KBM-7 (cell line): Measurements from ENCODE around the gene MUC20.
"Not testable (repeated sequence)": the region's sequence is repeated elsewhere in the genome, so short reads cannot be mapped to it uniquely, and the experiment has no call there.

Experiments
- DNase-seq: peaks from one replicate; pipeline ENCODE4 v3.0.0-alpha.2; 2015
- in situ Hi-C: fragments of 300-500 bp; cut with MboI; formaldehyde crosslinking; loops from 2 replicates; pipeline ENCODE4 v1.14.3; 2020; ENCODE audit warnings: low sequenced_read_pairs, low pct_unique_long_range_greater_than_20kb, mixed read lengths

Gene MUC20

DNA sequence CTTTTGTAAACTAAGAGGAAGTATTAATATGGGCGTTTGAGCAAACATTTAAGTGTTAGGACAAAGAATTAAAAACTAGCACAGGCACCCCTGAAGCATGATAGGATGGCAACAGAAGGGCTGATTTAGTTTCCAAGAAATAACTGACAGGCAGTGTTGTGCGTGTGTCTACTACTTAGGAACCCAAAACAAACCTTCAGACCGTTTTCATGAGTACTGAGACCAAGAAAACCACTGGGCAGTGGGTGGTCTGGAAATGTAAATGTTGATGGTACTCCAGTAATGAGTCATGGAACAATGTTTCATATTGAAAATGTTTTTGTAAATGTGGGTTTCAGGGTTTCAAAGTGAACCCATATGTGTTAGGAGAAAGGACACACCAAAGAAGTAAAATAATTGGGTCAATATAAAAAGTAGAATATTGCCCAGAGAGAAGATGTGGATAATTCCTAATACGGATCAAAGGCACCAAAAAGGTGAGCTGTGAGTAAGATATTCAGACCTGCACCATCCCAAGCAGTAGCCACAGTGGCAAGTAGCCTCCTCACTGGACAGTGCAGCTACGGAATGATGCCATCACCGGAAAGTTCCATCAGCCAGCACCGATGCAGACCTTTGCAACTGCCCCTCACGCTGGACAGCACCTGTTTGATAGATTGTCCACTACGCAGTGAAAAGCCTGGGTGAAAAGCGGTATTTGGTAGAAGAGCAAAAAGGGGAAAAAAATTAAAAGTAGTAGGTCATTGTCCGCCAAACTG, 29.0 kb upstream of the MUC20 start:
- in situ Hi-C loops, DNase-seq: not testable (repeated sequence)

DNA sequence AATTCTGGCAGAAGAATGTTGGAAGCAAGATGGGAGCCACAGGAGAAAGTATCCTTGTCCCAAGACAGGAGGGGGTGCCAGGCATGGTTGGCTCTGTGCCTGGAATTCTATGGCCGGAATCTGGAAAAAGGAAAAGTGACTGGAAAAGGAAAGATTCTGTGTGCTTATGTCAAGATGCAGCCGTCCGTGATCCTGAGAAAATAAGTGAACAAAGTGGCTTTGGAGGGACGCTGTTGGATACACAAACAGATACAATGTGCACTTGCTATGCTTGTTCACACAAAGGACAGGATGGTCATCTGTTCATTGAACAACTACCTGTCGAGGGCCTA, 28.5 kb upstream of the MUC20 start:
- in situ Hi-C loops = no loop called here
- DNase-seq = no peak

DNA sequence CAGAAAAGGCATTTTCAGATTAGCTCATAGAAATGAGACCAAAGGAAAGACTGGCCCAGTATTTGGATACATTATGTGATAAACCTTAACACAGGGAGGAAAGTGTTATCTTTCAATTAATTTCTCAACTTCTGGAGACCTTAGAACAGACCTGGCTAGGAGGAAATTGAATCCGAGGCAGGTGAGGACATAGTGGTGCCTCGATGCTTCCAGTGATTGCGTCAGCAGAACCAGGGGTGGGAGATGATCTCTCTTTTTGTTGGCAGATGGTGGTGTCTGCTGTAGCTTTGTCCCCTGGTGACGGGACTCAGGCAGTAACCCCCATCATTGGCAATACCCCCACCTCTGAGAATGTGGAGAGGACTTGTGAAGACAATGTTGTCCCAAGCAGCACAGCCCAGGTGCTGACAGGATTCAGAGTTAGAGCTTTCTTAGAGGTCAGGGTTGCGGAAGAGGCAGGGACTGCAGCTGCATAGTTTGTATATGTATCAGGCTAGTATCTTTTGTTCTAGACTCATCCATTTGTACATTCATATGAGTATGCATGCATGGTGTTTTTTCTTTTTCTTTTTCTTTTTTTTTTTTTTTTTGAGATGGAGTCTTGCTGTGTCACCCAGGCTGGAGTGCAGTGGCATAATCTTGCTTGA, 27.9 kb upstream of the MUC20 start:
- DNase-seq = no peak
- in situ Hi-C loops = no loop called here

DNA sequence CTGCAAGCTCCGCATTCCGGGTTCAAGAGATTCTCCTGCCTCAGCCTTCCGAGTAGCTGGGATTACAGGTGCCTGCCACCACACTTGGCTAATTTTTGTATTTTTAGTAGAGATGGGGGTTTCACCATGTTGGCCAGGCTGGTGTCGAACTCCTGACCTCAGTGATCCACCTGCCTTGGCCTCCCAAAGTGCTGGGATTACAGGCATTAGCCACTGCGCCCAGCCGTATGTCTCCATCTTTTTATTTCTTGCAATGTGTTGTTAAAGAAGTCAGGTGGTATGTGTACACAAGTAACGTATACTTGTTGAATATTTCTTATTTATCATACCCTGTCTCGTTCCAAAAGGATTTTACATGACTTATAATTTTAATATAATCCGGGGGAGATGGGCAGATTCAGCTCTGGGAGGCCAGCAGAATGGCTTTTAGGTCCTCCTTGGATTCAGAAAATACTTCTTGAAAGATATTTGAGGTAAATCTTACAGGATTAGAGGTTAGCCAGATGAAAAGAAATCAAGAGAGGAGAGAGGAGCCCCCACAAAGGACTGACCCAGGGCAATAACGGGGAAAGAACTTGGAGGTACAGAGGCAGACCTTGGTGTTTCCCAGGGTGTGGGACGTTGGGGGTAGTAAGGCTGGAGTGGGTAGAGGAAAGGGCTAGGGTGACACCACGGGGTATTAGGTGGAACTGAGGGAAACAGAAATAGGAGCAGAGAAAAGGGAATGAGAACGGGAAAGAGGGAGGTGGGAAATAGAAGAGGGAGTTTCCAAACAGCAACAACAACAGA, 27.2 kb upstream of the MUC20 start:
- in situ Hi-C loops = no loop called here
- no peak for DNase-seq

DNA sequence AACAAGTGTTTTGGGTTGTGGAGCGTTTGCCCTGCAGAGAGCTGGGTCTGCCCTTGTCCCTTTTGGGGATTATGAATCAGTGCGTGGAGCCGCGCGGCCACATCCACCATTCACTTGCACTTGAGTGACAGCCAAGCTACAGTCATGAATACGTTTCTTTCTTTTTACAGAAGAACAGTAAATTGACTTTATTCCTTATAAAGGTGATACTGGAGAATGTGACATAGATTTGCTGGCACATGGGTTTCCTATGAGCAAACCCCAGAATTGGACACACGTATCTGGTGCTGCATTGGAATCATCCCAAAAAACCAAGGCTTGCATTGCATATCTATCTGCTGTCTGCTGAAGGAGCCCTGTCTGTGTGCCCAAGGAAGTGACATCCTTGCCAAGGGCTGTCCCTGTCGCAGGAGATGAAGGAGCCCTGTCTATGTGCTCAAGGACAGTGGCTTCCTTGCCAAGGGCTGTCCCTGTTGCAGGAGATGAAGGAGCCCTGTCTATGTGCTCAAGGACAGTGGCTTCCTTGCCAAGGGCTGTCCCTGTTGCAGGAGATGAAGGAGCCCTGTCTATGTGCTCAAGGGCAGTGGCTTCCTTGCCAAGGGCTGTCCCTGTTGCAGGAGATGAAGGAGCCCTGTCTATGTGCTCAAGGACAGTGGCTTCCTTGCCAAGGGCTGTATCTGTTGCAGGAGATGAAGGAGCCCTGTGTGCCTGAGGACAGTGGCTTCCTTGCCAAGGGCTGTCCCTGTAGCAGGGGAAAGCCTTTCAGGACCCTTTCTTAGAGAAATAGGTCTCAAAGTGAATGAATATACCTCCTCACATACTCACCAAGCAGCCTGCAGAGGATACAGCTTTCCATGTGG, 26.3 kb upstream of the MUC20 start:
- DNase-seq, in situ Hi-C loops: not testable (repeated sequence)

DNA sequence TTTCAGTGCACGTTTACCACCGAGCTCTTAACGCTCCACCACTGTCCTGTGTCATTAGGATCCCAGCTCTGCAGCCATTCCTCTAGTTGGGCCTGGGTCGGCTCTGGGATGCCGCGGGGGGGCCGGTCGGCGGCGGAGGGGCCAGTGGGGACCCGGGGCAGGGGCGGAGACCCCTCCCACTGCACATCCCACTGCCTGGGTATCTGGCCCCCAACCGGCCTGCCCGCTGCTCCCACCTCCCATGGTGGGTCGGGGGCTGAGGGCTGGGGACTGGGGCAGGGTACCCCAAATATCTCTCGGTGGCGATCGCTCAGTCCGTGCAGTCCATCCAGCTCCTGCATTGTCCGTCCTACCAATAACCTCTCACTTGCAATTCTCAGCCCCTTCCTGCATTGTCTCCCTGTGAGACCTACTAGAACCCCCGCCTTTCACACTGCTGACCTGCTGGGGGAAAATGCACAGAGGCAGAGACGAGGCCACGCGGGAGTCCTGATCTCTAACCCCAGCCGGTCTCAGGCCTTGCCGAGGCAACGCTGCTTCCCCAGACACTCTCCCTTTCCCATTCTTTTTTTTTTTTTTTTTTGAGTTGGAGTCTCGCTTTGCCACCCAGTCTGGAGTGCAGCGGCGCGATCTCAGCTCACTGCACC, 24.0 kb upstream of the MUC20 start:
- in situ Hi-C loops = no loop called here

DNA sequence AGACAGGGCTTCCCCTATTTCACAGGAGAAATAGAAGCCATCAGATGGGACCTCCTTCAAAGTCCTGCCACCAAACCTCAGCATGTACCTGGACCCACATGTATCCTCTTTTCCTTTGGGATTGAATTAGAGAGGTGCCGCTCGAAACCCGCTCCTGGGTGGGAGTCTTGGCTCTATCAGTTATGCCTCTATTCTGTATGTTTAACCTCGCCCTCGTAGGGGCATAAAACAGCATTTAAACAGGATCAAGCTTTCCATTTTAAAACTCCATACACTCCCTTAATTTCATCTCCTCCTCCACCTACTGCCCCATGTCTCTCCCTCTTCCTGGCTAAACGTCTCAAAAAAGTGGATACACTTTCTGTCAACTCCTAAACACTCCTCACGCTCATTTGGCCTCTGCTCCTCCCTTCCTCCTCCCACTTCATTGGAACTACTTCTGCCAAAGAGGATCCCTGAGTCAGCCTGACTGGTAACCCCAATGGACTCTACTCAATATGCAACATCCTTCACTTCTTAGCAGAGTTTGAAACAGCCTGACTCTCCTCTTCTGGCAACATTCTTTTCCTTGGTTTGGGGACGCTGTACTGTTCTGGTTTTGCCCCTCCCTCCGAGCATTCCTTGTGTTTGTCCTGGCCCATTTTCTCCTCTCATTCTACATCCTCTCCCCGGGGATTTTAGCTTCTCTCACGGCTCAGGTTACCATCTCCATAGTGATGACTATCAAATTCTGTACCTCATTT, 23.0 kb upstream of the MUC20 start:
- DNase-seq = no peak
- in situ Hi-C loops = no loop called here

More for the DNA sequence above, 24.0 kb upstream of the MUC20 start:
- DNase-seq = no peak

DNA sequence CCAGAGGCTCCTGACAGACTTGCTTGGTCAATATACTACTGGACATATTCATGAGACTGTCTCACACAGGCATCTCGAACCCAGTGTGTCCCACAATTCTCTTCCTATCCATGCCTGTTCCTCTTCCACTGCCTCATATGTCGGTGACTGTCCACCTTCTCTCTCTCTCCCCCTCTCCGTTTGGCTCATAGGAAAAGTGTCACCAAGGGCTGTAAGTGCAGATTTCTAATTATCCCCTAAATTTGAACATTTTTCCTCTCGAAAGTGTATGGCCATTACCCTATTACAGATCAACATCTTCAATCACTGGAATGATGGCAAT, 22.5 kb upstream of the MUC20 start:
- no peak for DNase-seq
- in situ Hi-C loops = no loop called here

DNA sequence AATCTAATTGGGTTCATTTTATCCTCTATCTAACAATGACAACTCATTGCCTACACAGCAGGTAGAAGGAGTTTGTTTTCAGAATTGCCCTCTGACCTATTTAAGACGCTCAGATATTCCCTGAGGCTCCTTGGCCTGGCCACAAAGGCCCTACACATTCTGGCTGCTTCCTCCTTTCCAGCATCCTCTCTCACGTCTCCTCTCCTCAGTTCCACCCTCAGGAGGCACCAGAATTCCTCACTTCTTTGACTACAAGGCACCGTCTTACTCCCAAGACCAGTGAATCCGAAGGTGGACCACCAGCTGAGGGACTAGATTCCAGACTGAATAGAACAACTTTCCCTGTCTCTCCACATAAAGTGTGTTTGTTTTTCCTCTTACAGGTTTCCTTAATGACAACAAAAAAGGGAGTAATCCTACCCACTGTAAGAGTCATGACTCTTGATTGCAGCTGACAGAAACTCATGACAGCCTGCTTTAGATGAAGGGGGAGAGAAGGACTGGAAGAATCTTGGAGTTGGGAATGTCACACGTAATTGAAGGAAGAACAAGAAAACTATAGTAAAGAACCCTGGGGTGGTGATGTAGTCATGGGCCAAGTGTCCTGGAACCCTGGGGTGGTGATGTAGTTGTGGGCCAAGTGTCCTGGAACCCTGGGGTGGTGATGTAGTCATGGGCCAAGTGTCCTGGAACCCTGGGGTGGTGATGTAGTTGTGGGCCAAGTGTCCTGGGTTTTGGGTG, 22.0 kb upstream of the MUC20 start:
- in situ Hi-C loops = no loop called here

DNA sequence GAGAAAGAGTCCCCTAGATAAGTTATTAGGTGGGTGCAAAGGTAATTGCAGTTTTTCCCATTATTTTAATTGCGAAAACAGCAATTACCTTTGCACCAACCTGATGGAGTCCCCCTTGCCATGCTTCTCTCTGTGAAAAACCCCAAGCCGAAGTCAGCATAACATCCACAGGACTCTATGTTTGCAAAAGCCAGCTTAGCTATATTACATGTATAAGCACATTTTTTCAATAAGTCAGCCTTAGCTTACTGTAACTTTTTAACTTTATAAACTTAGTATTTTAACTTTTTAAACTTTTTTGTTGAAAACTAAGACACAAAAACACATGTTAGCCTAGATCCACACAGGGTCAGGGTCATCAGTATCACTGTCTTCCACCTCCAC, 21.4 kb upstream of the MUC20 start:
- DNase-seq = no peak
- in situ Hi-C loops = no loop called here

More for the DNA sequence above, 22.0 kb upstream of the MUC20 start:
- no peak for DNase-seq

DNA sequence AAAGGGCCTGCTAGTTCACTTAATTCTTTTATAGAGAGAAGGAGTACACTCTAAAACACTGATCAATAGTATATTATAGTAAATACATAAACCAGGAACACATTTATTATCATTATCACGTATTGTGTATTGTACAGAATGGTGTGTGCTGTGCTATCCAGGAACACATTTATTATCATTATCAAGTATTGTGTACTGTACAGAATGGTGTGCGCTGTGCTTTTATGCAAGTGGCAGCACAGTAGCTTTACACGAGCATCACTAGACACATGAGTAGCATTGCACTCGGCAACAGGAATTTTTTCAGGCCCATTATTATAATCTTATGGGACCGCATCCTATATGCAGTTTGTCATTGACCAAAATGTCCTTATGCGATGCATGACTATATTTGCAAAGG, 20.9 kb upstream of the MUC20 start:
- in situ Hi-C loops = loop anchor here (25.0 kb wide), 1 partner anchor 512 kb away; the partner anchor contains the start of genes SLC51A and ZDHHC19

DNA sequence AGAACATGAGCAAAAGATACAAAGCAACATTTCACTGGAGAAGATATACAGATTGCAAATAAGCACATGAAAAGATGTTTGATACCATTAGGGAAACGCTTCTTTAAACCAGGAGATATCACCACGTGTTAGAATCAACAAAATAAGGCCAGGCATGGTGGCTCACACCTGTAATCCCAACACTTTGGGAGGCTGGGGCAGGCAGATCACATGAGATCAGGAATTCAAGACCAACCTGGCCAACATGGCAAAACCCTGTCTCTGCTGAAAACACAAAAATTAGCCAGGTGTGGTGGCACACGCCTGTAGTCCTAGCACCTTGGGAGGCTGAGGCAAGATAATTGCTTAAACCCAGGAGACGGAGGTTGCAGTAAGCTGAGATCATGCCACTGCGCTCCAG, 20.5 kb upstream of the MUC20 start:
- no peak for DNase-seq
- in situ Hi-C loops = loop anchor here (25.0 kb wide), 1 partner anchor 512 kb away; the partner anchor contains the start of genes SLC51A and ZDHHC19

More for the DNA sequence above, 20.9 kb upstream of the MUC20 start:
- DNase-seq = no peak

DNA sequence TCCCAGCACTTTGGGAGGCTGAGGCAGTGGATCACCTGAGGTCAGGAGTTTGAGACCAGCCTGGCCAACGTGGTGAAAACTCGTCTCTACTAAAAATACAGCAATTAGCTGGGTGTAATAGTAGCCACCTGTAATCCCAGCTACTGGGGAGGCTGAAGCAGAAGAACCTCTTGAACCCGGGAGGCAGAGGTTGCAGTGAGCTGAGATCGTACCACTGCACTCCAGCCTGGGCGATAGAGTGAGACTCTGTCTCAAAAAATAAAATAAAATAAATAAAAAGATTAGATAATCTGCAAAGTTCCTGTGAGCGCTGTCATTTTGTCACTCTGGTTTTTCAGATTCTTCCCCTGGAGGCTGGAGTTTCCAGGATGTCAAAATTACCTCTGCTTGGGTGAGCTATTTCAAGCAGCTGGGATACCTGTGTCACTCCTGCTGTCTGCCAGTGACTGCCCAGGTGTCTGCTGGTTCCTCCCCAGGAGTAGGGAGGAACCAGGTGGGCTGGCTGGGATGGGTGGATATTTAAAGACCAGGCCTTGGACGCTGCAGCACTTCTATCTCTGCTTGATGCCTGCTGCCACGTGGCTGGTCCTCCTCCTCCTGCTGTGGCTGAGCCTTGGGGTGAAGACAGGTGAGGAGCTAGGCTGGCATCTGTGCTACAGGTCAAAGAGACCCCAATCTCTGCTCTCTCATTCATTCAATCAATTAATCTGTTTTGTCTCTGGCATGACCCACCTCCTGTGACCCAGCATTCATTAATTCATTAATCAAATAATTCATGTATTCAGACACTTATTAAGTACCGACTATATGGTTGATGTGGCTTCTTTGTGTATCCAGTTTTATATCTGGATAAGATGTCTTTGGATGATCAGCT, 19.5 kb upstream of the MUC20 start:
- in situ Hi-C loops = loop anchor here (25.0 kb wide), 1 partner anchor 511 kb away; the partner anchor contains the start of genes SLC51A and ZDHHC19
- no peak for DNase-seq

DNA sequence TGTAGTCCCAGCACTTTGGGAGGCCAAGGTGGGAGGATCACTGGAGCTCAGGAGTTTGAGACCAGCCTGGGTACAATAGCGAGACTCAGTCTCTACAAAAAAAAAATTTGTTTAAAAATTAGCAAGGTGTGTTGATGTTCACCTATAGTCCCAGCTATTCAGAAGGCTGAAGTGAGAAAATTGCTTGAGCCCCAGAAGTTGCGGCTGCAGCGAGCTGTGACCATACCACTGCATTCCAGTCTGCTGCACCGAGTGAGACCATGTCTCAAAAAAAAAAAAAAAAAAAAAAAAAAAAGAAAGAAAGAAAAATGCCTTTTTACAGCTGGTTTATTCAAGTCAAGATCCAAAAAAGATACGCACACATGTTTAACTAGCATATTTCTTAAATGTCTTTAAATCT, 17.0 kb upstream of the MUC20 start:
- no peak for DNase-seq
- in situ Hi-C loops = loop anchor here (25.0 kb wide), 1 partner anchor 509 kb away; the partner anchor contains the start of genes SLC51A and ZDHHC19

DNA sequence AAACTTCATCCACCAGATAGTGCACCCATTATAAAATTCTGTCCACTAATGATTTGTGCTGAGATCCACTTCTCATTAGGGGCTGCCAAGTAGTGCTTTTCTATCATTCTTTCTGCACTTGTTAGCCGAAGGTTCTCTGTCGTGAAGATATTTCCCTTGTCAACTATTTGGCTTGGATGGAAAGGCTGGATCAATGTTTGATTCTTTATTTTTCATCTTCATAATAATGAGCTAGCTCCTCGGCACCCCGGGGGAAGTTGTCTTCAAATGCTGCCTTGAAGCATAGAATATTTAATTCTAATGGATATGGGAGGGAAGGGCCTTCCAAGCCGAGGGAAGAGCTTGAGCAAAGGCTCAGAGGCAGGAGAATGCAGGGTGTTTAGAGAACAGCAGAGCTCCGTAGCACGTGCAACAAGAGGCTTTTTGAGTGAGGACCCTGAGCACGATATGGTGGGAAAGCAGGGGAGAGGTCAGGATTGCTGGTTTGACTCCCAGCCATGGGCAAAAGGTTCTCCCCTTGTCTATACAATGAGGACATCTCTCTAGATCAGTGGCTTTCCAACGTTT, 16.3 kb upstream of the MUC20 start:
- in situ Hi-C loops = loop anchor here (25.0 kb wide), 1 partner anchor 508 kb away; the partner anchor contains the start of genes SLC51A and ZDHHC19
- DNase-seq = no peak
